Thoracic aorta (tissue), 2 donors: ENCODE data around the gene STK33. TPM values are rescaled to one million over a fixed set of nuclear protein-coding genes. Genes with fewer than 3 reads are reported as not detected.
"Not testable (repeated sequence)": the region's sequence is repeated elsewhere in the genome, so short reads cannot be mapped to it uniquely, and the experiment has no call there.

Experiments used
- ATAC-seq: fragments of 150-250 bp; one replicate; pipeline ENCODE4 v1.8.0; 2017; ENCODE audit warnings: low read depth; ENCODE audit not compliant: insufficient number of reproducible peaks, low FRiP score
- DNase-seq: peaks from one replicate; pipeline ENCODE4 v3.0.0-alpha.2; 2020; ENCODE audit warnings: low spot score
- H3K27ac ChIP-seq, 2 donors: fragments of 200-600 bp; sonication (generic); 1 replicate in 1 of 2; 2 replicates in 1 of 2; pipeline ENCODE4 v1.5.1; 2016; ENCODE audit warnings: mild to moderate bottlenecking in 2 of 2, moderate library complexity in 2 of 2
- H3K27me3 ChIP-seq: fragments of 200-600 bp; sonication (generic); replicated peaks from 2 replicates; pipeline ENCODE4 v1.6.0; 2016; ENCODE audit warnings: mild to moderate bottlenecking; ENCODE audit not compliant: insufficient read depth
- H3K36me3 ChIP-seq: fragments of 200-600 bp; sonication (generic); one replicate; pipeline ENCODE4 v1.5.1; 2016
- H3K4me1 ChIP-seq, 2 donors: fragments of 200-600 bp; sonication (generic); 1 replicate in 1 of 2; 2 replicates in 1 of 2; pipeline versions ENCODE4 v1.5.1 to v1.6.0; 2016; ENCODE audit warnings: low read depth in 2 of 2, mild to moderate bottlenecking in 1 of 2; ENCODE audit not compliant: control insufficient read depth in 1 of 2
- H3K4me3 ChIP-seq: fragments of 200-600 bp; sonication (generic); 2 replicates; pipeline ENCODE4 v1.5.1; 2016; ENCODE audit warnings: mild to moderate bottlenecking
- H3K9me3 ChIP-seq: fragments of 200-600 bp; sonication (generic); 2 replicates; pipeline ENCODE4 v1.5.1; 2016
- total RNA-seq, 2 donors: library from RNA; depleted of rRNA; stranded (reverse); fragments of >200 nt; gene quantifications; one replicate each; pipeline versions ENCODE4 v1.1.0 to v1.2.3, GENCODE V29; 2016
- TF ChIP-seq, protein P1 (sequence below): fragments of 200-600 bp; sonication (generic); IDR thresholded peaks from one replicate; pipeline ENCODE4 v1.5.1; 2019; ENCODE audit warnings: antibody characterized with exemption

STK33 gene
- total RNA-seq, 2 donors from 2014 or later, result 1.3 TPM; not detected in 1

DNA sequence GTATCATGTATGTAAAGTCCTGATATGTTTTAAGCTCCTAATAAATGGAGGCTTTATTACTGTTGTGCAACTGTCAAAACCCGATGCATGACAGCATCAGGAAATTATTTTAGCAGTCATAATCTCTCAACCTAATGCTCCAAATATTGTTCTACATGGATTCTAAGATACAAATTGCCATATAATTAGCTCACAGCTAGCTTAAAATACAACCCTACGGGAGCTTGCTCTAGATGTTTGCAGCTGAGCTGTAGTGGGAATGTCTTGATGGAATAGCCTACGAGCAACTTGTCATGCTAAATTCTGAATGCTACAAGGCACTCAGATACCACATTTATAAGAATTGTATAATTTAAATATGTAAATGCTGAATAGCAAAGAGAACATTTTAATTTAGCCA, 109.8 kb downstream of the STK33 start:
- DNase-seq (no peak), ATAC-seq (no peak)
- H3K4me1 ChIP-seq, result no peaks in the 10 kb centered on the region
- H3K9me3 ChIP-seq, result no peaks in the 10 kb centered on the region
- TF ChIP-seq, protein P1, sequence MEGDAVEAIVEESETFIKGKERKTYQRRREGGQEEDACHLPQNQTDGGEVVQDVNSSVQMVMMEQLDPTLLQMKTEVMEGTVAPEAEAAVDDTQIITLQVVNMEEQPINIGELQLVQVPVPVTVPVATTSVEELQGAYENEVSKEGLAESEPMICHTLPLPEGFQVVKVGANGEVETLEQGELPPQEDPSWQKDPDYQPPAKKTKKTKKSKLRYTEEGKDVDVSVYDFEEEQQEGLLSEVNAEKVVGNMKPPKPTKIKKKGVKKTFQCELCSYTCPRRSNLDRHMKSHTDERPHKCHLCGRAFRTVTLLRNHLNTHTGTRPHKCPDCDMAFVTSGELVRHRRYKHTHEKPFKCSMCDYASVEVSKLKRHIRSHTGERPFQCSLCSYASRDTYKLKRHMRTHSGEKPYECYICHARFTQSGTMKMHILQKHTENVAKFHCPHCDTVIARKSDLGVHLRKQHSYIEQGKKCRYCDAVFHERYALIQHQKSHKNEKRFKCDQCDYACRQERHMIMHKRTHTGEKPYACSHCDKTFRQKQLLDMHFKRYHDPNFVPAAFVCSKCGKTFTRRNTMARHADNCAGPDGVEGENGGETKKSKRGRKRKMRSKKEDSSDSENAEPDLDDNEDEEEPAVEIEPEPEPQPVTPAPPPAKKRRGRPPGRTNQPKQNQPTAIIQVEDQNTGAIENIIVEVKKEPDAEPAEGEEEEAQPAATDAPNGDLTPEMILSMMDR, result no peak
- no peaks in the 10 kb centered on the region for H3K27me3 ChIP-seq
- no peaks in the 10 kb centered on the region for H3K36me3 ChIP-seq
- no peak overlapping the region for H3K27ac ChIP-seq
- no peak overlapping the region for H3K4me3 ChIP-seq

DNA sequence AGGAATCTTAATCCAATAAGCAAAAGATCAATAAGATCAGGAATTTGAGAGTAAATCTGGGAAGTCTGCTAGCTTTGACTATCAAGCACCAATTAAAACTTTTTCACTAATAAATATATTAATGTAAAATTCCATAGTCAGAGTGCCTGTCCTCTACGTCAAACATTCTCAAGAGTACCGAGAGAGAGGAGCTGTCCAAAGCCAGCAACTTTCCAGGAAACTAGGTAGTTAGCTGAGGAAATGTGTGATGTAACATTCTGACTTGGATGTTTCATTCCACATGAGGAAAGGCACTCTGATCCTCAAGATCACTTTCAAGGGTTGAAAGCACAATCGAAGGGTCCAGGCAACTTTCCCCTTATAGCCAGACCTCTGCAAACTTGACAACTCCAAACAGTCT, 113.2 kb downstream of the STK33 start:
- Histone ChIP-seq H3K27ac (no peak overlapping the region), H3K4me1 (no peaks in the 10 kb centered on the region), H3K36me3 (no peaks in the 10 kb centered on the region), H3K4me3 (no peak overlapping the region), H3K9me3 (no peaks in the 10 kb centered on the region), H3K27me3 (no peaks in the 10 kb centered on the region)
- no peak for ATAC-seq
- TF ChIP-seq, protein P1, result no peak
- no peak for DNase-seq

DNA sequence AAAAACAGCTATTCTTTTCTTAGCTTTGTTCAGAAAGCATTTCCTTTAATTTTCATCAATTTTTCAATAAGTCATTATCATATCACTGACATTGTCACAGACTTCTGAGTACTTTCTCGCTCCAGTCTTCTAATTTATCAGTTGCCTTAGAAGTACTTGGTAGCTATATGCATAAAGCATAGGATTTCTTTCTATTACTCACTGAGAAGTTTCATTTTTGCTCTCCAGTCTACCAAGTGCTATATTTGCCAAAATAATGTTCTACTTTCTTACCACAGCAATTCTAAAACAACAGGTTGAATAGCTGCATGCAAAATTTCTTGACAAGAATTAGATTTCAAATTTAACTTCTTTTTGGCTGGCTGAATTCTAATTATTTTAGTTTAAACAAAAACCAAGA, 116.3 kb downstream of the STK33 start:
- H3K9me3 ChIP-seq, result no peaks in the 10 kb centered on the region
- no peak for DNase-seq
- TF ChIP-seq, protein P1, result no peak
- no peak overlapping the region for H3K27ac ChIP-seq
- no peak overlapping the region for H3K4me3 ChIP-seq
- no peak for ATAC-seq
- no peaks in the 10 kb centered on the region for H3K36me3 ChIP-seq
- H3K27me3 ChIP-seq, result no peaks in the 10 kb centered on the region
- no peaks in the 10 kb centered on the region for H3K4me1 ChIP-seq

DNA sequence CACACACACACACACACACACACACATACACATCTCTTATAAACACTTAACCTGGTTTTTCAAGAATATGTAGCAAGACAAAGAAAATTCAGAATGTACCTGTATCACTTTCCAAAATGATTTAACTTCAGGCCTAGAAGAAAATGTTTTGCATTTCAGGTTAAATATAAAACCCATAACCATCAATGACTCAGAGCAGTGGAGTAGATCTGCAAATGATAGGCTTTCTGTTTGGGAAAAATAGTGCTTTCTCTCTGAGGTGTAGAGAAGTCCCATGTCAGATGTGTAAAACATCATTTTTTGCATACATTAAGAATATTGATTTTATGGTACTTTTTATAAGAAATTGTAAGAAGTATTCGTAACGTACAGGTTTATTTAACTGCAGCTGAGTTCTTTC, 116.9 kb downstream of the STK33 start:
- H3K4me3 ChIP-seq, result no peak overlapping the region
- TF ChIP-seq, protein P1, result no peak
- no peak for DNase-seq
- H3K27me3 ChIP-seq, result no peaks in the 10 kb centered on the region
- H3K27ac ChIP-seq, result no peak overlapping the region
- H3K36me3 ChIP-seq, result no peaks in the 10 kb centered on the region
- no peaks in the 10 kb centered on the region for H3K4me1 ChIP-seq
- ATAC-seq, result no peak
- H3K9me3 ChIP-seq, result no peaks in the 10 kb centered on the region

DNA sequence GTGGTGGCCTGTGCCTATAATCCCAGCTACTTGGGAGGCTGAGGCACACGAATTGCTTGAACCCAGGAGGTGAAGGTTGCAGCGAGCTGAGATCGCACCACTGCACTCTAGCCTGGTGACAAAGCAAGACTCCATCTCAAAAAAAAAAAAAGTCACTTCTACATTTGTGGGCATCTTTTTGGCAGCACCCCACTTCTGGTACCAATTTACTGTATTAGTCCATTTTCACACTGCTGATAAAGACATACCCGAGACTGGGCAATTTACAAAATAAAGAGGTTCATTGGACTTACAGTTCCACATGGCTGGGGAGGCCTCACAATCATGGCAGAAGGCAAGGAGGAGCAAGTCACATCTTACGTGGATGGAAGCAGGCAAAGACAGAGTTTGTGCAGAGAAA, 126.2 kb downstream of the STK33 start:
- not testable (repeated sequence) for H3K4me3 ChIP-seq, H3K27ac ChIP-seq, ATAC-seq, H3K36me3 ChIP-seq, H3K4me1 ChIP-seq, H3K9me3 ChIP-seq, DNase-seq, H3K27me3 ChIP-seq

DNA sequence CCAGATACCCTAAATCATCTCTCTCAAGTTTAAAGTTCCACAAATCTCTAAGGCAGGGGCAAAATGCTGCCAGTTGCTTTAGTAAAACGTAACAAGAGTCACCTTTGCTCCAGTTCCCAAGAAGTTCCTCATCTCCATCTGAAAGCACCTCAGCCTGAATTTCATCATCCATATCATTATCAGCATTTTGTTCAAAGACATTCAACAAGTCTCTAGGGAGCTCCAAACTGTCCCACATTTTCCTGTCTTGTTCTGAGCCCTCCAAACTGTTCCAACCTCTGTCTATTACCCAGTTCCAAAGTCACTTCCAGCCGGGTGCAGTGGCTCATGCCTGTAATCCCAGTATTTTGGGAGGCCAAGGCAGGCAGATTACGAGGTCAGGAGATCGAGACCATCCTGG, 126.7 kb downstream of the STK33 start:
- not testable (repeated sequence) for H3K27me3 ChIP-seq, H3K27ac ChIP-seq, ATAC-seq, H3K4me1 ChIP-seq, H3K9me3 ChIP-seq, DNase-seq, H3K4me3 ChIP-seq, H3K36me3 ChIP-seq

DNA sequence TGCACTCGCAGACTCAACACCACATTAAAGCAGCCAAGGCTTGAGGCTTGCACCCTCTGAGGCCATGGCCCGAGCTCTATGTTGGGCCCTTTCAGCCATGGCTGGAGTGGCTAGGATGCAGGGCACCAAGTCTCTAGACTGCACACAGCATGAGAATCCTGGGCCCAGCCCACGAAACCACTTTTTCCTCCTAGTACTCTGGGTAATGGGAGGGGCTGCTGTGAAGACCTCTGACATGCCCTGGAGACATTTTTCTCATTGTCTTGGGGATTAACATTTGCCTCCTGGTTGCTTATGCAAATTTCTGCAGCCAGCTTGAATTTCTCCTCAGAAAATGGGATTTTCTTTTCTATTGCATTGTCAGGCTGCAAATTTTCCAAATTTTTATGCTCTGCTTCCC, 127.1 kb downstream of the STK33 start:
- ATAC-seq, H3K27me3 ChIP-seq, DNase-seq, H3K4me3 ChIP-seq, H3K27ac ChIP-seq, H3K9me3 ChIP-seq, H3K4me1 ChIP-seq, H3K36me3 ChIP-seq: not testable (repeated sequence)
